ENCODE measurements around the gene MARVELD1.

MARVELD1 gene

GRCh38 chr10:97717627-97718026 lies 4.1 kb downstream of the MARVELD1 start:
- DNase-seq (ENCODE audit: low read depth): no peak
- TF ChIP-seq CTCF (IDR thresholded peaks at IDR 0.05; ENCODE audit: low read length, missing control alignments): no peak
- H3K4me3 ChIP-seq (replicated peaks; ENCODE audit: low read depth, low read length): no peak overlapping the region

- no peak for DNase-seq (ENCODE audit: low read depth)
- no peak overlapping the region for H3K4me3 ChIP-seq (replicated peaks; ENCODE audit: low read depth, low read length)
- no peak for TF ChIP-seq CTCF (IDR thresholded peaks at IDR 0.05; ENCODE audit: low read length, missing control alignments)
Measured at GRCh38 chr10:97718178-97718577, 4.6 kb downstream of the MARVELD1 start.

GRCh38 chr10:97718659-97719142 lies 5.2 kb downstream of the MARVELD1 start:
- TF ChIP-seq CTCF (IDR thresholded peaks at IDR 0.05; ENCODE audit: low read length, missing control alignments): no peak
- peak; percentile 49 for DNase-seq (ENCODE audit: low read depth)
- no peak overlapping the region for H3K4me3 ChIP-seq (replicated peaks; ENCODE audit: low read depth, low read length)

- no peak for DNase-seq (ENCODE audit: low read depth)
- H3K4me3 ChIP-seq (replicated peaks; ENCODE audit: low read depth, low read length): no peak overlapping the region
- TF ChIP-seq CTCF (IDR thresholded peaks at IDR 0.05; ENCODE audit: low read length, missing control alignments): no peak
Measured at GRCh38 chr10:97719602-97720001, 6.1 kb downstream of the MARVELD1 start.

- no peak for DNase-seq (ENCODE audit: low read depth)
- no peak for TF ChIP-seq CTCF (IDR thresholded peaks at IDR 0.05; ENCODE audit: low read length, missing control alignments)
- no peak overlapping the region for H3K4me3 ChIP-seq (replicated peaks; ENCODE audit: low read depth, low read length)
Measured at GRCh38 chr10:97721871-97722780, 8.6 kb downstream of the MARVELD1 start.

GRCh38 chr10:97723001-97723400 lies 9.5 kb downstream of the MARVELD1 start:
- TF ChIP-seq CTCF (IDR thresholded peaks at IDR 0.05; ENCODE audit: low read length, missing control alignments): no peak
- no peak for DNase-seq (ENCODE audit: low read depth)

More at GRCh38 chr10:97723001-97723400, 9.5 kb downstream of the MARVELD1 start:
- no peak overlapping the region for H3K4me3 ChIP-seq (replicated peaks; ENCODE audit: low read depth, low read length)
